Stimulated activated CD8-positive, alpha-beta memory T cell treated with anti-CD3 and anti-CD28 coated beads, Interleukin-4, amount 100 ng/mL, for 24 hours (primary cell): ENCODE results near the gene H1-8.
"Not testable (repeated sequence)": the region's sequence is repeated elsewhere in the genome, so short reads cannot be mapped to it uniquely, and the experiment has no call there.

Experiments
- DNase-seq: peaks from one replicate; pipeline ENCODE4 v3.0.0-alpha.2; 2020; ENCODE audit warnings: low read depth

Gene H1-8

GRCh38 chr3:129515108-129515820 lies 27.7 kb upstream of the H1-8 start:
- not testable (repeated sequence) for DNase-seq

- DNase-seq: not testable (repeated sequence)
Observed at GRCh38 chr3:129515821-129516432, 27.0 kb upstream of the H1-8 start.

GRCh38 chr3:129517516-129517915 lies 25.5 kb upstream of the H1-8 start:
- DNase-seq: no peak

- no peak for DNase-seq
Observed at GRCh38 chr3:129518038-129518561, 24.9 kb upstream of the H1-8 start.

GRCh38 chr3:129518581-129518980 lies 24.4 kb upstream of the H1-8 start:
- no peak for DNase-seq

- no peak for DNase-seq
Observed at GRCh38 chr3:129519449-129519848, 23.5 kb upstream of the H1-8 start.

- no peak for DNase-seq
Observed at GRCh38 chr3:129519896-129520715, 22.9 kb upstream of the H1-8 start.

- no peak for DNase-seq
Observed at GRCh38 chr3:129520960-129521359, 22.0 kb upstream of the H1-8 start.

- no peak for DNase-seq
Observed at GRCh38 chr3:129521611-129522010, 21.4 kb upstream of the H1-8 start.

- DNase-seq: no peak
Observed at GRCh38 chr3:129522953-129523352, 20.0 kb upstream of the H1-8 start.

- no peak for DNase-seq
Observed at GRCh38 chr3:129524081-129524480, 18.9 kb upstream of the H1-8 start.

- no peak for DNase-seq
Observed at GRCh38 chr3:129525341-129525968, 17.5 kb upstream of the H1-8 start.

- no peak for DNase-seq
Observed at GRCh38 chr3:129526121-129526900, 16.7 kb upstream of the H1-8 start.

GRCh38 chr3:129527262-129527661 lies 15.7 kb upstream of the H1-8 start:
- no peak for DNase-seq

GRCh38 chr3:129528589-129529100 lies 14.3 kb upstream of the H1-8 start, which contains the start of gene RHO:
Gene RHO, plus strand, starts transcription at chr3:129528639. Its CDS starts 95 bp downstream, at chr3:129528734.
- DNase-seq: no peak

GRCh38 chr3:129529436-129530210 lies 13.4 kb upstream of the H1-8 start:
- no peak for DNase-seq

- DNase-seq: no peak
Observed at GRCh38 chr3:129530251-129530791, 12.7 kb upstream of the H1-8 start.

GRCh38 chr3:129530821-129531220 lies 12.2 kb upstream of the H1-8 start:
- DNase-seq: no peak

- no peak for DNase-seq
Observed at GRCh38 chr3:129531699-129532098, 11.3 kb upstream of the H1-8 start.

- DNase-seq: no peak
Observed at GRCh38 chr3:129532261-129532660, 10.7 kb upstream of the H1-8 start.
